Fibroblast of the conjunctiva (primary cell): ENCODE data around the gene IKBKE.
A peak's percentile ranks its signal among the peaks of the same experiment; 100 is the strongest.

Experiments
- DNase-seq: peaks from one replicate; pipeline ENCODE4 v3.0.0-alpha.2; 2010; ENCODE audit warnings: low read depth

IKBKE gene

GRCh38 chr1:206496131-206496793 lies 26.0 kb downstream of the IKBKE start:
- no peak for DNase-seq

- DNase-seq, result no peak
Observed at GRCh38 chr1:206497363-206497762, 27.1 kb downstream of the IKBKE start.

GRCh38 chr1:206497774-206498173 lies 27.5 kb downstream of the IKBKE start:
- DNase-seq, result no peak

- no peak for DNase-seq
Observed at GRCh38 chr1:206498685-206499084, 28.4 kb downstream of the IKBKE start.

- DNase-seq, result no peak
Observed at GRCh38 chr1:206500046-206500445, 29.8 kb downstream of the IKBKE start.

DNA sequence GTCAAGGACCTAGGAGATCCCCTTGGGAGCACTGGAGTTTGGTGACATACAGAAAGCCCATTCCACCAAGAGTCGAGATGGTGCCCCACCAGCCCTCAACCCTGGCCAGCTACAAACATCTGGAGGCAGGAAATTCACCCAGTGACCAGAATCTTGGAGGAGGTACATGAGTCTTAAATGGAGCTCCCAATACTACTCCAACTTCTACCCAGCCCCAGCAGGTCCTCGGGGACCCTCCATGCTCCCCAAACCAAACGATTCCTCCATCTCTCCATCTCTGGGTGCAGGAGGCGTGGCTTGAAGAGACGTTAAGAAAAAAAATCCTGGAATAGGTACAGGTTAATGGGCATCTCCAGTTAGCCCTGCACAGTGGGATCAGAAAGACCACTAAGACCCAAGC lies 31.6 kb downstream of the IKBKE start:
- DNase-seq, result no peak

- DNase-seq, result no peak
Observed at GRCh38 chr1:206502403-206502802, 32.1 kb downstream of the IKBKE start.

DNA sequence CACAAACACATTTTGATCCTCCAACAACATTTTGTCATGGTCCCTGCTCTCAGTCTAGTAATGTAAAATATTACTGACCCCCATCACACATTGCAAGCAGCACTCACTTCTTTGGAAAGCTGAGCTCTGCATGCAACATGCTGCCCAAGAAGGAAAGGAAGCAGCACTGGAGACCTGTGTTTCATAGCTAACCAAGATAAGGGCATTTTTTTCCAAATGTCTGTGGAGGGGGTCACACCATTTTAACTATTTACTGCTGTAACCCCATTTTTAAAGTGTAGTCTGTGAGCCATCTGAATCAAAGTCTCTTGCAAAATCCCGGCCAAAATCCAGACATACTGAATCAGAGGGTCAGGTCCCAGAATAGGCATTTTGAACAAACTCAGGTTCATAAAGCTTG lies 32.5 kb downstream of the IKBKE start:
- DNase-seq, result no peak

DNA sequence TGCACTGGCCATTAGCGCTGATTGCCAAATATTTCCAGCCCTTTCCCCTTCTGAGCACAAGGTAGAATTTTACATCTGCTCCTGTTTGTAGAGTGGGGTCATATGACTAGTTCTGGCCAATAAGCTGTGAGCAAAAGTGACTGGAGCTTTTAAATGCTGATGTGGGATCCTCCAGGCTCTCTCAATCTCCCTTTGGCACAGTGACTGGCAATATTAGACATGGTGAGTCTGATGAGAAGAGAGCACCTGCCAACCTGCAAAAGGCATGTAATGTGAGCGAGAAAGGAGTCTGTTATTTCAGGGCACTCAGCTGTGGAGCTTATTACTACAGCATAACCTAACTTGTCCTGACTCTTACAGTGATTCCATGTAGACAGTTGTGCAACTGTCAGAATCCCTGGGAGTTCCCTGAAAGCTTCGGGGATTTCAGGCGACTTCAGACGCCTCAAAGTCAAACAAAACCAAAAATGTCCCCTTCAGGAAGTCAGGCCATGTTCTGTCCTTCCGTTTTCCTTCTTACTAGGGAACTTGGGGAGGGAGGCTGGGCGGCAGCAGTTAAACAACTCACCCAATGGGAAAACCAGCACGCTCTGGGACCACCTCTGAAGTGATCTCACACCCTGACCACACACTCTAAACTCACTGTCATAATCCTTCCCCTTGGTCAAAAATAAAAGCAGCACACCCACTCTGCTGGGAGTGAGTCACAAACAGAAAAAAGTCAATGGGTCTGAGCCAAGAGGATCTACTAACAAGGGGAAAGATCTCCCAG lies 33.5 kb downstream of the IKBKE start:
- DNase-seq, result peak; percentile 87

DNA sequence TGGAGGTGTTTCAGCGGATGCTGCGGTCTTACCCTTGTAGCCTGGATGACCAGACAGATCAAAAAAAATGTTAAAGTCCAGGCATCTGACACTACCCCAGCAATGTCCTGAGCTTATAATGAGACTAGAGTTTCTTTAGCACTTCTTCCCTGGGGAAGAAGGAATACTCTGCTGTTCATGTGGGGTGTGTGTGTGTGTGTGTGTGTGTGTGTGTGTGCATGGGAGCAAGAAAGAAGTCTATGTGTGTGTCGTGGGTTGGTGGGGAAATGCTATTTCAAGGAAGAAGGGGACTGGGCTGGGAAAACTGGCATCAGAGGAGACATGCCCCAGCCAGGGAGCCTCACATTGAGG lies 34.1 kb downstream of the IKBKE start:
- DNase-seq, result no peak

DNA sequence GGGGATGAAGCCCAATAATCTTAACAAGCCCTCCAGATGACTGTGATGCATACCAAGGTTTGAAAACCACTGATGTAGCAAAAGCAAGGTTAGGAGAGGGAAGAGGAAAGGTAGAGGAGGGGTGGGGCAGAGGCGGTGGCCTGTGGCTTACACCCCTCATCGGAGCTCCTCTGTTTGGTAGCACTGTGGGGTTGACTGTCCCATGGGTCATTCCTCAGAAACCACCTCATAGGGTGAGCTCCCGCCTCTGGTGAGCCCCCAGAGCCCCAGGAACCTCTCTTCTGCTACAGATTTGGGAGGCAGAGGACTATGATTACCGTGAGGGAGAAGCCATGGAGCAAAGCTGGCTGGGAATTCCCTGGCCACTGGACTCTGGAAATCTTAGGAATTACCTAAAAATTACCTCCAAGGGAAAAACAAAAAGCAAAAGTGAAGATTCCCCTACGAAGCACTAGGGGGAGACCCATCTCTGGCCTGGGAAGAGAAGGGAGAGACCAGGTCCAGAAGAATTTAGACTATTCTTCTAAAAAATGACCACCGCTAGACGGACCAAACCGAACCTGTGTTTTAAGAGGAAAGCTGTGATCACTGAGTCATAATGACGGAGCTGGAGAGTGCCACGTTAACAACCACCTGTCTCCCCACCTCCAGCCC lies 35.6 kb downstream of the IKBKE start:
- DNase-seq, result peak; percentile 28

DNA sequence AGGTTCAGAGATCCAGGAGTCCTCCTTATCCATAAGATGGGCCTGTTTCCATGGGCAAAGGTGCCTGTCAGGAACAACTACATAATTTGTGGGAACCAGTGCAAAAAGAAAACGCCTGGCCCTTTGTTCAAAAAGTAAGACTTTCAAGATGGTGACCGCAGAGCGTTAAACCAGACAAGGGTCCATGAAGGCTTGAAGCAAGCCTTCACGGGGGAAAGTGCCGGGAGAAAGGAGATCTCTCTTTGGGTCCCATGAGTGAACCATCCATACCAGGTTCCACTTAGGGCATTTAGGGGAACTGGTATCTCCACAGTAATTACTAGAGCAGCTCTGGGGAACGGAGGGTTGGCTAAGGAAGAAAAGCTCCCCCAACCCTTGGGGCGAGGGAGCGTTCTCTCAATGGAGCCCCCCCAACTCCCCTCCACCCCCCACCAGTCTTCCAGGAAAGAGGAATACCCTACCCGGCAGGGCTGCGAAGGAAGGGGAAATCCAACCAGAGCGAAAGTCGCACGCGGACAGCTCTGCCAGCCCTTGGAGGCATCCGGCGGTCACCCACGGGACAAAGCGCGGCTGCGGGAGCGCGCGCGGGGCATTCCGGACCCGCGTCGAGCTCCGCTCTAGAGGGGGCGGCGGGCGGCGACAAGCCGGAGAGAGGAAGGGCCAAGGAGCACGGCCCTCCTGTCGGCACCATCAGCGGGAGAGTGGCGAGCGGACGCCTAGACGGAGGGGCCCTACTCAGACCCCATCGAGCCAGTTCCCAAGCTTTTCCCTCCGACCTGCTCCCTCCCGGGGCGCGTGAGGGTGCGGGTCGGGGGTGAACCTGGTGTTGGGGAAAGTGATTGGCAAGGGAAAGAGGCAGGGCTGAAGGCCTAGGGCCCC lies 36.4 kb downstream of the IKBKE start:
- no peak for DNase-seq

DNA sequence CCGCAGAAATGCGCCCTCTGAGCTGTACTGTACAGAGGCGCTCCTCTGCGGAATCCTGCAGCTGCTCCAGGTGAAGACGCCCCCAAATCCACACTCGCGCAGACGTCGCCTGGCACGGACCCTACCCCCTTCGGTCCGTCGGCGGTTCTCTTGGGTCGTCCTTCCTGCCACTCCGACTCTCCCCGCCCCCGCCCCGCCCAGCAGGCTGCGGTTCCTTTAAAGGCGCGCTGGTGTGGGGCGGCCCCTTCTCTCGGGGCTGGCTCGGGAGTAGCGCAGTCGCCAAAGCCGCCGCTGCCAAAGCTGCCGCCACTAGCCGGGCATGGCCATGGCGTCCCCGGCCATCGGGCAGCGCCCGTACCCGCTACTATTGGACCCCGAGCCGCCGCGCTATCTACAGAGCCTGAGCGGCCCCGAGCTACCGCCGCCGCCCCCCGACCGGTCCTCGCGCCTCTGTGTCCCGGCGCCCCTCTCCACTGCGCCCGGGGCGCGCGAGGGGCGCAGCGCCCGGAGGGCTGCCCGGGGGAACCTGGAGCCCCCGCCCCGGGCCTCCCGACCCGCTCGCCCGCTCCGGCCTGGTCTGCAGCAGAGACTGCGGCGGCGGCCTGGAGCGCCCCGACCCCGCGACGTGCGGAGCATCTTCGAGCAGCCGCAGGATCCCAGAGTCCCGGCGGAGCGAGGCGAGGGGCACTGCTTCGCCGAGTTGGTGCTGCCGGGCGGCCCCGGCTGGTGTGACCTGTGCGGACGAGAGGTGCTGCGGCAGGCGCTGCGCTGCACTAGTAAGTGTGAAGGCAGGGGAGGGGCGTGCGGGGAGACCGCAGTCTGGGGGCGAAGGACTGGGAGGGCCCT lies 37.2 kb downstream of the IKBKE start, which contains the start of gene RASSF5:
Gene RASSF5, plus strand, starts transcription at position 248 of the 846 bp plus-strand sequence. Its CDS starts 72 bp downstream, at position 320.
- no peak for DNase-seq

GRCh38 chr1:206508130-206508889 lies 38.0 kb downstream of the IKBKE start:
- no peak for DNase-seq

GRCh38 chr1:206508956-206509355 lies 38.7 kb downstream of the IKBKE start:
- DNase-seq, result no peak

DNA sequence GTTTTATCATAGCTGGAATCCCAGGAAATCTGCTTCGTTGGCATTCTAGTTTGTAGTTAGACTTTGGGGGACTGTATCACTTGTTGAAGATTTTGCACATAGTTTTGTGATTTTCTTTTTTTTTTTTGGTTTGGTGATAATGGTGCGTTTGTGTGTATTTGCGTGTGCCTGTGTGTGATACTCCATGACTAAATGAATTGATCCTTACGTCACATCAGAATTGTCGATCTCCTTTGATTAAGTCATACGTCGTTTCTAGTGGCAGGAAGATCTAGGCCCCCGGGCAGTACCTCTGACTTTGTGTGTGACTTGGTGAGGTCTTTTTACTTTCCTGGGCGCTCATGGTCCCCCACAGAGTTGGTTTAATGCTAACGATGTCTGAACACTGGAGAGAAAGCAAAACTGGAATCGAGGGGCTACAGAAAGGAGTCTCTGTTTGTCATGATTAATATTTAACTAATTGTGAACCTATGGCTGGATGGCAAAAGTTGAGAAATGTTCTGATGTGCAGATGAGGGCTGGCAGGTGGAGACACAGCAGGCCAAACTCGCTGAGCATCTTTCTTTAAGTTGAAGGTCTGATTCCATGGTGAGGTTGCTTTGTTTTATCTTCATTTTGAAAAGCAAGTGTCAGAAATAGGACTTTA lies 39.5 kb downstream of the IKBKE start:
- DNase-seq, result no peak

- no peak for DNase-seq
Observed at GRCh38 chr1:206510371-206510770, 40.1 kb downstream of the IKBKE start.

GRCh38 chr1:206511362-206512057 lies 41.2 kb downstream of the IKBKE start:
- no peak for DNase-seq
